Esophagus squamous epithelium (tissue), 5 donors: ENCODE results near the gene IGFL2. TPM values are rescaled to one million over a fixed set of nuclear protein-coding genes. Genes with fewer than 3 reads are reported as not detected.
"Not testable (repeated sequence)": the region's sequence is repeated elsewhere in the genome, so short reads cannot be mapped to it uniquely, and the experiment has no call there.

Experiments used
- DNase-seq: peaks from one replicate; lab custom pipeline; 2025; lab: John Stamatoyannopoulos, UW
- H3K27ac ChIP-seq, 4 donors: fragments of 200-600 bp; sonication (generic); one replicate each; pipeline ENCODE4 v1.5.1; 2016 to 2019; ENCODE audit warnings: mild to moderate bottlenecking in 1 of 4
- H3K27me3 ChIP-seq, 4 donors: fragments of 200-600 bp; sonication (generic); 1 replicate in 3 of 4; 2 replicates in 1 of 4; pipeline versions ENCODE4 v1.5.1 to v1.6.0; 2017 to 2021; ENCODE audit warnings: antibody characterized with exemption in 1 of 4
- H3K36me3 ChIP-seq, 3 donors: fragments of 200-600 bp; sonication (generic); one replicate each; pipeline ENCODE4 v1.5.1; 2016 to 2019
- H3K4me1 ChIP-seq, 3 donors: fragments of 200-600 bp; sonication (generic); one replicate each; pipeline ENCODE4 v1.5.1; 2017 to 2019
- H3K4me3 ChIP-seq, 4 donors: fragments of 200-600 bp; sonication (generic); 1 replicate in 3 of 4; 2 replicates in 1 of 4; pipeline ENCODE4 v1.5.1; 2016 to 2019; ENCODE audit warnings: mild to moderate bottlenecking in 2 of 4, moderate library complexity in 1 of 4
- H3K9me3 ChIP-seq, 3 donors: fragments of 200-600 bp; sonication (generic); one replicate each; pipeline ENCODE4 v1.5.1; 2016 to 2019
- CTCF ChIP-seq, 6 experiments: fragments of 450-650 bp in 4 of 6; fragments of 200-600 bp in 2 of 6; sonication (generic) in 2 of 6; IDR thresholded peaks; one replicate each; pipeline ENCODE4 v1.5.1; 2016 to 2019; ENCODE audit warnings: antibody characterized with exemption in 6 of 6, mild to moderate bottlenecking in 4 of 6, moderate library complexity in 4 of 6
- POLR2A ChIP-seq, 4 donors: fragments of 450-650 bp; IDR thresholded peaks; one replicate each; pipeline ENCODE4 v1.6.1; 2017; ENCODE audit warnings: antibody characterized with exemption in 4 of 4, mild to moderate bottlenecking in 4 of 4, moderate library complexity in 3 of 4
- WGBS, 2 donors: methylation state at CpG; one replicate each; pipeline ENCODE4 v1.1.5; 2018; 5-methylcytosine and 5-hydroxymethylcytosine counted together
- intact Hi-C: fragments of 100-400 bp; cut with DNase I; formaldehyde crosslinking; loops from one replicate; pipeline ENCODE4 v1.15.0; 2022
- total RNA-seq, 4 donors: library from RNA; depleted of rRNA; stranded (reverse); fragments of >200 nt; gene quantifications; one replicate each; pipeline ENCODE4 v1.1.0, GENCODE V29; 2016
- donor health status: DM: yes; HTN: yes; CAD: no.

The IGFL2 gene
- total RNA-seq, 4 donors from 2014 or later, result not detected

GRCh38 chr19:46206682-46207081 lies 58.6 kb downstream of the IGFL2 start:
- TF ChIP-seq CTCF (IDR thresholded peaks at IDR 0.05) (no peak), POLR2A (IDR thresholded peaks at IDR 0.05) (no peak)
- Histone ChIP-seq H3K36me3 (no peaks in the 10 kb centered on the region), H3K27ac (peak overlapping the region; percentile 58 to 82 (median 68)), H3K4me3 (no peak overlapping the region), H3K27me3 (peaks cover 0 to 6% (median 0%) of the 10 kb centered on the region in 4 donors), H3K4me1 (peaks cover 15 to 89% (median 36%) of the 10 kb centered on the region in 3 donors), H3K9me3 (no peaks in the 10 kb centered on the region)
- intact Hi-C loops, result no loop called here
- DNase-seq, result no peak
- 62 to 63% methylated on average over 3 of the region's 3 CpGs for WGBS, 2 donors

GRCh38 chr19:46207858-46208257 lies 59.8 kb downstream of the IGFL2 start:
- Histone ChIP-seq H3K27ac (peak overlapping the region in 2 of 4 donors; percentile 71 to 77), H3K4me1 (peaks cover 15 to 83% (median 31%) of the 10 kb centered on the region in 3 donors), H3K27me3 (peaks cover 0 to 12% (median 0%) of the 10 kb centered on the region in 4 donors)
- H3K9me3 ChIP-seq, intact Hi-C loops, DNase-seq, H3K4me3 ChIP-seq, H3K36me3 ChIP-seq: not testable (repeated sequence)
- 86% methylated on average over 4 of the region's 8 CpGs; no CpG with 5 or more reads in 1 of the 2 donors for WGBS, 2 donors

GRCh38 chr19:46209051-46209450 lies 61.0 kb downstream of the IGFL2 start:
- DNase-seq, result no peak
- WGBS, 2 donors, result 20 to 29% methylated on average over 1 to 3 of the region's 3 CpGs
- H3K4me3 ChIP-seq, result no peak overlapping the region
- H3K9me3 ChIP-seq, result no peaks in the 10 kb centered on the region
- intact Hi-C loops, result no loop called here
- TF ChIP-seq POLR2A (IDR thresholded peaks at IDR 0.05) (no peak), CTCF (IDR thresholded peaks at IDR 0.05) (no peak)
- H3K36me3 ChIP-seq, result no peaks in the 10 kb centered on the region
- H3K4me1 ChIP-seq, result peaks cover 15 to 72% (median 31%) of the 10 kb centered on the region in 3 donors
- H3K27ac ChIP-seq, result peak overlapping the region in 3 of 4 donors; percentile 40 to 77 (median 71)
- H3K27me3 ChIP-seq, result peaks cover 0 to 21% (median 0%) of the 10 kb centered on the region in 4 donors

GRCh38 chr19:46209472-46209871 lies 61.4 kb downstream of the IGFL2 start:
- 50 to 72% methylated on average over 1 of the region's 1 CpG for WGBS, 2 donors
- H3K27me3 ChIP-seq, result peaks cover 0 to 20% (median 0%) of the 10 kb centered on the region in 4 donors
- peaks cover 15 to 70% (median 31%) of the 10 kb centered on the region in 3 donors for H3K4me1 ChIP-seq
- H3K36me3 ChIP-seq, result no peaks in the 10 kb centered on the region
- no peak for DNase-seq
- intact Hi-C loops, result no loop called here
- TF ChIP-seq CTCF (IDR thresholded peaks at IDR 0.05) (no peak), POLR2A (IDR thresholded peaks at IDR 0.05) (no peak)
- no peaks in the 10 kb centered on the region for H3K9me3 ChIP-seq
- H3K4me3 ChIP-seq, result no peak overlapping the region
- H3K27ac ChIP-seq, result peak overlapping the region in 3 of 4 donors; percentile 40 to 77 (median 71)

- no peak for TF ChIP-seq POLR2A (IDR thresholded peaks at IDR 0.05)
- TF ChIP-seq CTCF (IDR thresholded peaks at IDR 0.05), result no peak
- Histone ChIP-seq H3K27ac (peak overlapping the region; percentile 37 to 67 (median 58)), H3K4me3 (no peak overlapping the region), H3K27me3 (peaks cover 0 to 20% (median 0%) of the 10 kb centered on the region in 4 donors), H3K4me1 (peaks cover 15 to 66% (median 28%) of the 10 kb centered on the region in 3 donors), H3K36me3 (no peaks in the 10 kb centered on the region), H3K9me3 (no peaks in the 10 kb centered on the region)
- no peak for DNase-seq
- intact Hi-C loops, result no loop called here
- 0 to 25% methylated on average over 1 of the region's 1 CpG for WGBS, 2 donors
Observed at GRCh38 chr19:46210669-46211068, 62.6 kb downstream of the IGFL2 start.

Other genes starting within 250 kb of the IGFL2 start
- 1 to 10 TPM; 2.3 to 5.7 (median 4.2) TPM for gene MYPOP, start 245.6 kb upstream of the IGFL2 start, total RNA-seq
- gene NANOS2, start 233.5 kb upstream of the IGFL2 start, total RNA-seq, result not detected
- gene NOVA2, start 174.4 kb upstream of the IGFL2 start, total RNA-seq, result 1 to 10 TPM in 1 of 4 donors, under 1 TPM in 2, not detected in 1; 0.40 to 2.1 (median 0.44) TPM
- 1 to 10 TPM; 5.9 to 9.5 (median 7.4) TPM for gene CCDC61, start 152.8 kb upstream of the IGFL2 start, total RNA-seq
- not detected for gene PGLYRP1, start 125.2 kb upstream of the IGFL2 start, total RNA-seq
- not detected for gene IGFL4, start 107.2 kb upstream of the IGFL2 start, total RNA-seq
- not detected for gene IGFL3, start 23.6 kb upstream of the IGFL2 start, total RNA-seq
- 10 to 100 TPM in 3 of 4 donors, 1 to 10 TPM in 1; 2.9 to 46.0 (median 22.0) TPM for gene IGFL1, start 81.5 kb downstream of the IGFL2 start, total RNA-seq
- gene HIF3A, start 148.8 kb downstream of the IGFL2 start, total RNA-seq, result 10 to 100 TPM in 1 of 4 donors, 1 to 10 TPM in 3; 3.8 to 52.8 (median 6.2) TPM
- gene PPP5C, start 198.8 kb downstream of the IGFL2 start, total RNA-seq, result 10 to 100 TPM; 33.8 to 51.3 (median 43.2) TPM